ENCODE data around the gene PLXNA4. TPM values are rescaled to one million over a fixed set of nuclear protein-coding genes. Genes with fewer than 3 reads are reported as not detected.
A peak's percentile ranks its signal among the peaks of the same experiment; 100 is the strongest.
"Not testable (repeated sequence)": the region's sequence is repeated elsewhere in the genome, so short reads cannot be mapped to it uniquely, and the experiment has no call there.

Gene PLXNA4, protein sequence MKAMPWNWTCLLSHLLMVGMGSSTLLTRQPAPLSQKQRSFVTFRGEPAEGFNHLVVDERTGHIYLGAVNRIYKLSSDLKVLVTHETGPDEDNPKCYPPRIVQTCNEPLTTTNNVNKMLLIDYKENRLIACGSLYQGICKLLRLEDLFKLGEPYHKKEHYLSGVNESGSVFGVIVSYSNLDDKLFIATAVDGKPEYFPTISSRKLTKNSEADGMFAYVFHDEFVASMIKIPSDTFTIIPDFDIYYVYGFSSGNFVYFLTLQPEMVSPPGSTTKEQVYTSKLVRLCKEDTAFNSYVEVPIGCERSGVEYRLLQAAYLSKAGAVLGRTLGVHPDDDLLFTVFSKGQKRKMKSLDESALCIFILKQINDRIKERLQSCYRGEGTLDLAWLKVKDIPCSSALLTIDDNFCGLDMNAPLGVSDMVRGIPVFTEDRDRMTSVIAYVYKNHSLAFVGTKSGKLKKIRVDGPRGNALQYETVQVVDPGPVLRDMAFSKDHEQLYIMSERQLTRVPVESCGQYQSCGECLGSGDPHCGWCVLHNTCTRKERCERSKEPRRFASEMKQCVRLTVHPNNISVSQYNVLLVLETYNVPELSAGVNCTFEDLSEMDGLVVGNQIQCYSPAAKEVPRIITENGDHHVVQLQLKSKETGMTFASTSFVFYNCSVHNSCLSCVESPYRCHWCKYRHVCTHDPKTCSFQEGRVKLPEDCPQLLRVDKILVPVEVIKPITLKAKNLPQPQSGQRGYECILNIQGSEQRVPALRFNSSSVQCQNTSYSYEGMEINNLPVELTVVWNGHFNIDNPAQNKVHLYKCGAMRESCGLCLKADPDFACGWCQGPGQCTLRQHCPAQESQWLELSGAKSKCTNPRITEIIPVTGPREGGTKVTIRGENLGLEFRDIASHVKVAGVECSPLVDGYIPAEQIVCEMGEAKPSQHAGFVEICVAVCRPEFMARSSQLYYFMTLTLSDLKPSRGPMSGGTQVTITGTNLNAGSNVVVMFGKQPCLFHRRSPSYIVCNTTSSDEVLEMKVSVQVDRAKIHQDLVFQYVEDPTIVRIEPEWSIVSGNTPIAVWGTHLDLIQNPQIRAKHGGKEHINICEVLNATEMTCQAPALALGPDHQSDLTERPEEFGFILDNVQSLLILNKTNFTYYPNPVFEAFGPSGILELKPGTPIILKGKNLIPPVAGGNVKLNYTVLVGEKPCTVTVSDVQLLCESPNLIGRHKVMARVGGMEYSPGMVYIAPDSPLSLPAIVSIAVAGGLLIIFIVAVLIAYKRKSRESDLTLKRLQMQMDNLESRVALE (N-terminal part only)
- total RNA-seq: 103 TPM

GRCh38 chr7:132575982-132576720, at the start of gene PLXNA4:
TSS of gene PLXNA4 (minus strand) at chr7:132576470. CDS start at chr7:132508693, 67,777 bp downstream.
- DNase-seq: peak; percentile 42

DNA sequence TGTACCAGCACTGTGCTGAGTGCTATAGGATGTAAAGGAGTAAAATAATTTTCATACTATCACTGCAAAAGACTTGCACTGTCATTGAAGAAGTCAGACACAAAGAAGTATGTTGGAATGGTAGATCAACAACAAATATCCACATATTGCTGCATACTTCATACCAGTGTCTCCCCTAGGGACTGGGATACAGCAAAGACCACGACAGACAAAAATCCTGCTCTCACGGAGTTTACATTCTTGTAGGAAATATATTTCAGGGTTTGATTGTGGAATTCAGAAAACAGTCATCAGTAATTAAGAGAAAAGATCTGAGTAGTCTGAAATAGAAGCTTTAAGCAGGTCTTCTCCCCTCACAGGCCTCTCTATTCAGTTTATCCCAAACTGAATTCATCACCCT, 49.4 kb upstream of the PLXNA4 start:
- DNase-seq: no peak

DNA sequence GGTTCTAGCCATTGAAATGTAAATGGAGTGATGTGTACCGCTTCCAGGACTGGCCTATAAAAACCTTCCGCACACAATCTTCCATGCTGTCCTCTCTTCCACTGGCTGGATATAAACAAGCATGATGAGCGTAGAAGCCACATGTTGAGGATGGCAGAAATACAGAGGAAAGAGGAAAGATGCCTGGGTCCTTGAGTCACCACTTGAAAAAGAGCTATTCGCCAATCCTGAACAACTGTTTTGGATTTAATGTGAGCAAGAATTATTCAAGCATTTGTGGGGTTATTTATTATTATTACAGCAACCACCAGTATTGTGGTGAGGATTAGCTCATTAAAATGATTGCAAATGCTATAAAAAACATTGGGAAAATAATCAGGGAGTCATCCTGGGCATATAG, 45.8 kb upstream of the PLXNA4 start:
- no peak for DNase-seq

DNA sequence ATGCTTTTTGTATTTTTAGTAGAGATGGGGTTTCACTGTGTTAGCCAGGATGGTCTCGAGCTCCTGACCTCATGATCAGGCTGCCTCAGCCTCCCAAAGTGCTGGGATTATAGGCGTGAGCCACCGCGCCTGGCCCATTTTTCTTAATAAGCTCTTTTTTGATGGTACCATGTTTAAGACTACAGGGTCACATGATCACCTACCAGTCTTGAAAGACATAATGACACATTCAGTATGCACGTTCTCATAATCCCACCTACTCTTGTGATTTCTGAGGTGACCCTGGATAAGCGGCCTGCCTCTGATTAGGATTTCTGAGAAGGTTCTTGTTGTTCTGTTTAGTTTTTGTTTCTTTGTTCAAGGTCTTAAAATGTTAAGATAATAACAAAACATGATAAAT, 43.7 kb upstream of the PLXNA4 start:
- no peak for DNase-seq

GRCh38 chr7:132618956-132619305, 42.7 kb upstream of the PLXNA4 start:
- no peak for DNase-seq

- DNase-seq: no peak
These were observed 42.1 kb upstream of the PLXNA4 start for GRCh38 chr7:132618271-132618955.

DNA sequence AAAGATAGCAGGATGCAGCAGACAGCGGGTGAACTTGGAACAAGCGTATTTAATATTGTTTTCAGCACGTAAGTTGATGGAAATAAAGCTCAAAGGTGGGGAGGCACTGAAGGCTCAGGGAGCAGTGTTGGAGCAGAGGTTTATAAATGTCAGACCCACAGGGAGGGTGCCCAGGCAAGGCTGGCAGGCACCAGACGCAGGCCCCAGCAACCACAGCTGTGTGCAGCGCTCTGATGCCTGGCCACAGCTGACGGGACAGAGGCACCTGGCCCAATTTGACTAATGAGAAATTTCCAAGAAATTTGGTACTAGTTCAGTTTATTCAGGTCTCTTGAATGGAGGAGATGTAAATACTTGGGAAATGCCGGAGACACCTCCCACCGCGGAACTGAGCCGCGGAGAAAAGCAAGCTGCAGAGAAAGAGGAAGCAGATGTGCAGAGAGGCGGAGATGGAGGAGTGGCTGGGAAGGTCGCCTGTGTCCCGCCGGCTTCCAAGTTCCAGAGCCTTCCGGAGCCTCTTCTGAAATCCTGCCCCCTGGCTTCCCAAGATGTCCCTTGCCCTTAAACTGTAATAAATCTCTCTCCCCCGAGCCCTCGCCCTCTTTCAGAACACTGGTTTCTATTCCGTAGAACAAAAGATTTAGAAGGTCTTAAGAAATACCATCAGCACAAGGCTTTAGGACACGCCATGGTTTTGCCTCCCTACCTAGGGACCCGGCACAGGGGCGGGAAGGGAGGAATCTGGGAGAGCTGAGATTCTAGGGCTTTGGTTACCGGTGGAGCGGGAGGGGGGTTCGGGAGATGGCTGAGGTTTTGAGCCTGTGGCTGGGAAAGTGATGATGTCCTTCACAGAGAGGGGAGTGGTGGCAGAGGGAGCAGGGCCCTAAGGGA, 38.4 kb upstream of the PLXNA4 start:
- DNase-seq: no peak

DNA sequence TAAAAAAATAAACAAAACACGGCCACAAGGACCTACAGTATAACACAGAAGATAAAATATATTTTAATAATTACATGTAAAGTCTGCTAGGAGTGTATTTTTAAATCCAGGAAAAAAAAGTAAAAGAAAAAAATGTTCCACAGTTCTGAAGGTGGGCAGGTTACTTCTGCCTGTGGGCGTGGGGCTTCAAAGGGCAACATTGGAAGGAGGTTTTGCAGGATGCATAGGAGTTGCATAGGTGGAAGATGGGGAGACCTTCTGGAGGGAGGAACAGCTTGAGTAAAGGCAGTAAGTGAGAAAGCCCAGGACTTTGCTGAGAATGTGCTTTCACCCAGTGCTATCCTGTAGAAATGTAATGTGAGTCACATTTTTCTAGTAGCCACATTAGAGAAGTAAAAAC, 37.5 kb upstream of the PLXNA4 start:
- no peak for DNase-seq

DNA sequence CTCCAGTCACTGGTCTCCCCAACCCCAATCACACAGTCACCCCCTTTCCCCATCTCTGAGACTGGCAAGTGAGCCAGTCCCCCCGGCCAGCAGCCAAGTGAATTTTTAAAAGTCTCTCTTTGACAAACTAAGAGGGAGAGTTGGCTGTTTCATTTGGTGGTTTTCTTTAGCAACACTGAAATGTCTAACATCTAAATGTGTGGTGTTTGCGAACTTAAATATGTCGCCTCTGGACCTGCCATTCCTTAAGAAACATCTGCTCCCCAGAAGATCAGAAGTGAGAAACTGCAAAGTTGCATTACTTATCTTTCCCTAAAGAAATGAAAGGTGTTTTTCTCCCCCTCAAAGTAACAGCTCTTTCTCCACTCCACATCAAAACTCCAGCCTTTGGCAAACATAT, 34.7 kb upstream of the PLXNA4 start:
- peak; percentile 16 for DNase-seq

DNA sequence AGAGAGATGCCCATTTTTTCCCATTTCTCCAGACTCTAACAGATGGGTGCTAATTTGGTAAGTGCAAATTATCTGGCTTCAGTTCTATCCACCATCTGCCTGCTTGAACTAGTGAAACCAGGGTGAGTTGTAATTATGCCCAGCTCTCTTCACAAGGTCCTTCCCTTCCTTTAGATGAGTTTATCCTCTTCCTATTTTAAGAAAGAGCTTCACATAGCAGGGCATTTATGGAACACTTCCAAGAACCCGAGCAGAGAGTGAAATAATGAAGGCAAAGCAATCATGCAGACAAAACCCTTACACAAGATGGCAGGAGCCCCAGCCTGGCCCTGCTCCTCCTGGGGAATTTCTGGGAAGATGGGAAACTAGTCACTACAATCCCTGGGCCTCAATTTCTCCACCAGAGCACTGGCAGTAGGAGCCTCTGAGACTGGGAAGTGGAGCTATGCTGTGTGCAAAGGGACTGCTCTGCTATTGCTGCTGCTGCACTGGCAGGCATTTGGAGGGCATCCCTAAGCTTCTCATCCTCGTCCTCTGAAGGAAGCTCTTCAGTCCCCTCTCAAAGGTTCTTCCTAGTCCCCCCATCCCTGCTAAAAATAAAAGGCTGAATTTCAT, 33.7 kb upstream of the PLXNA4 start:
- no peak for DNase-seq

DNA sequence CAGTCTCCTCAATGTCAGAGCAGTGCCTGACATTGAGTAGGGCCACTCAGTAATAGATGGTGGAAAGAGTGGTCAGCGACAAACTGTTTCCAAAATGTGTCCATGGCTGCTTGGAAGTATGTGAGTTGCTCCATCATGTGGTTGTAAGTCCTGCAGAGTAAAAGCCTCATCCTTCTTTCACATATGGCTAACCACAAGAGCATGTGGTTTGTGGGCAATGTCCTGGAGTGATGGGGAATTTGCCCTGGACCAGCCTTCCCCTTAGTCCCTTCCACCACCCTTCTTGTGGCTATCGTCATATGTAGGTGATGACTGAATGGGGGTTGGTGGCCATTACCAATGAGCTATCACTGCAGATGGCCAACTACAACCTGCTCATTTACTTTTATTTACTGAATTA, 33.0 kb upstream of the PLXNA4 start:
- DNase-seq: no peak

- DNase-seq: peak; percentile 15
These were observed 32.3 kb upstream of the PLXNA4 start for GRCh38 chr7:132608523-132608922.

- DNase-seq: no peak
These were observed 31.4 kb upstream of the PLXNA4 start for GRCh38 chr7:132607656-132608055.

DNA sequence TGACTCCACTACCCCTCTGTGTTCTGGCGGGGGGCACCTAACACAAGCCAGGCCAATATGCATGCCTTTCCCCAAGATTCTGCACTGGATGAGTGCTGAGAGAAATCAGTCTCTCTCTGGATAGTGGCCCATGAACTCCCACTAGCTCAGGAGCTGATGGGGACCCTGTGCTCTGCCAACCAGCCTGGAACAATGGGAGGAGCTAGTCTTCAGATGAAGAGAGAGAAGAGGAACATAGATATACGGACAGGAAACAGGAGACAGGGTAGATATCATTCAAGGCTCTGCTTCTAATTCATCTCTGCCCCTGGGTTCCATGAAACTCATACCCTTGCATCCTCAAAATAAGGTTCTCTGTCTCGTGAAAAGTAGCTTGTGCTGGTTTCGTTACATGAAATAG, 27.9 kb upstream of the PLXNA4 start:
- no peak for DNase-seq

GRCh38 chr7:132603220-132603833, 27.1 kb upstream of the PLXNA4 start:
- no peak for DNase-seq

GRCh38 chr7:132601783-132602182, 25.5 kb upstream of the PLXNA4 start:
- no peak for DNase-seq

GRCh38 chr7:132596588-132596987, 20.3 kb upstream of the PLXNA4 start:
- DNase-seq: no peak

DNA sequence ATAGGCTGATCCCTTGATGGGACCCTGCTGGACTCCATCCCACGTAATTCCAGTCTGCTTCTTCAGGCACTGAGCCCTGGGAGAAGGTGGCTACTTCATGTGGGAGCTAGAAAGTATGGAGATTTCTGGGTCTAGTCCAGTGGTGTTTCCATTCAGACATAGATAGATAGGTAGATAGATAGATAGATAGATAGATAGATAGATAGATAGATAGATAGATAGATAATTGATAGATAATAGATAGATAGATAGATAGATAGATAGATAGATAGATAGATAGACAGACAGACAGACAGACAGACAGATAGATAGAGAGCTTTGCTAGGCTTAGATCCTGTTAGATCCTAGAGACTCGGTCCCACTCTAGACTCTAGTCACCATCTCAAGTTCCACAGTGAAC, 18.5 kb upstream of the PLXNA4 start:
- DNase-seq: not testable (repeated sequence)

DNA sequence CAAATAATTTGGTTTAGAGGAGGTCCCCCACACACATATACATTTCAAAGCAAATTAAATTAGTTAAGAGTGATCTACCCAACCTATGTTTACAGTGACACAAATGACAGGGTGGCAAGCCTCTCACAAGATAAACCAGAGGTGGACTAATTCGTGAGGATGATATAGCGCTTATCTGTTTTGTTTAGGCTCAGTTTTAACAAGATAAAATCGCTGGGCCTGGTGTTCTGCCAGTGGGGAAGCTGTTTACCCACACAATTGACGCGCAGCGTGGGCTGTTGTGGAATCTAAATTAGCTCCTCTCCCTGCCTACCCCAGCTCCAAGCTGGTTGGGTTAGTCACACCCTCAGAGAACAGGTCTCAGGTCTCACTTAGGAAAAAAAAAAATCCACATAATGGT, 16.7 kb upstream of the PLXNA4 start:
- DNase-seq: no peak
